Activated CD8-positive, alpha-beta T cell treated with anti-CD3 and anti-CD28 coated beads, Interleukin-2, amount 10 ng/mL, durations not matched to agents 7 days and 5 days (primary cell): Measurements from ENCODE around the gene E2F3. TPM values are rescaled to one million over a fixed set of nuclear protein-coding genes. Genes with fewer than 3 reads are reported as not detected.

ENCODE experiments used
- ATAC-seq: fragments of 150-1000 bp; cut with Tn5 transposase; one replicate; pipeline ENCODE4 v1.10.0; 2021; ENCODE audit warnings: moderate library complexity
- CTCF ChIA-PET: fragments of 350-600 bp; sonication (Branson Sonifier 250); formaldehyde crosslinking; loops from one replicate; lab custom pipeline; 2021; ENCODE audit warnings: antibody characterized with exemption; lab: Charles Lee
- POLR2A ChIA-PET: fragments of 350-600 bp; sonication (Branson Sonifier 250); formaldehyde crosslinking; loops from one replicate; lab custom pipeline; 2021; ENCODE audit warnings: antibody characterized with exemption; lab: Charles Lee
- DNase-seq: peaks from one replicate; pipeline ENCODE4 v3.0.0-alpha.2; 2020
- H3K27ac Mint-ChIP-seq: one replicate; pipeline ENCODE4 v1.8.0; 2021; ENCODE audit warnings: mild to moderate bottlenecking, mixed read lengths
- H3K27me3 Mint-ChIP-seq: one replicate; pipeline ENCODE4 v1.8.0; 2021; ENCODE audit warnings: low read depth, mixed read lengths
- H3K36me3 Mint-ChIP-seq: one replicate; pipeline ENCODE4 v1.8.0; 2021; ENCODE audit warnings: low read depth, mixed read lengths
- H3K4me1 Mint-ChIP-seq: one replicate; pipeline ENCODE4 v1.8.0; 2021; ENCODE audit warnings: low read depth, mixed read lengths
- H3K4me3 Mint-ChIP-seq: one replicate; pipeline ENCODE4 v1.8.0; 2021; ENCODE audit warnings: mild to moderate bottlenecking, mixed read lengths
- H3K9me3 Mint-ChIP-seq: one replicate; pipeline ENCODE4 v1.8.0; 2022; ENCODE audit warnings: mixed read lengths; ENCODE audit not compliant: insufficient read depth
- total RNA-seq, 2 experiments: library from RNA; stranded (reverse); gene quantifications; one replicate each; pipeline ENCODE4 v1.2.3, GENCODE V29; 2021

The E2F3 gene
- total RNA-seq, 2 experiments from 2014 or later = 26.7 to 27.4 TPM

- Mint-ChIP-seq H3K27ac (peak overlapping the region; percentile 98), H3K36me3 (peaks cover 31% of the 10 kb centered on the region), H3K9me3 (no peaks in the 10 kb centered on the region), H3K4me3 (peak overlapping the region; percentile 86), H3K4me1 (peaks cover 46% of the 10 kb centered on the region), H3K27me3 (no peaks in the 10 kb centered on the region)
- ATAC-seq = no peak
- ChIA-PET CTCF (interaction anchor here (3.5 kb wide), 2 partner anchors 84 to 125 kb away, joined by 43 to 45 read pairs; no protein-coding TSS in a partner anchor), POLR2A (interaction anchor here (0.5 to 5.7 kb wide), 20 partner anchors 10 to 200 kb away, joined by 3 to 166 read pairs (median 4); partner anchors contain the start of gene CDKAL1)
- DNase-seq = peak; percentile 52
Observed at GRCh38 chr6:20402342-20403069, 827 bp downstream of the E2F3 start.

DNA sequence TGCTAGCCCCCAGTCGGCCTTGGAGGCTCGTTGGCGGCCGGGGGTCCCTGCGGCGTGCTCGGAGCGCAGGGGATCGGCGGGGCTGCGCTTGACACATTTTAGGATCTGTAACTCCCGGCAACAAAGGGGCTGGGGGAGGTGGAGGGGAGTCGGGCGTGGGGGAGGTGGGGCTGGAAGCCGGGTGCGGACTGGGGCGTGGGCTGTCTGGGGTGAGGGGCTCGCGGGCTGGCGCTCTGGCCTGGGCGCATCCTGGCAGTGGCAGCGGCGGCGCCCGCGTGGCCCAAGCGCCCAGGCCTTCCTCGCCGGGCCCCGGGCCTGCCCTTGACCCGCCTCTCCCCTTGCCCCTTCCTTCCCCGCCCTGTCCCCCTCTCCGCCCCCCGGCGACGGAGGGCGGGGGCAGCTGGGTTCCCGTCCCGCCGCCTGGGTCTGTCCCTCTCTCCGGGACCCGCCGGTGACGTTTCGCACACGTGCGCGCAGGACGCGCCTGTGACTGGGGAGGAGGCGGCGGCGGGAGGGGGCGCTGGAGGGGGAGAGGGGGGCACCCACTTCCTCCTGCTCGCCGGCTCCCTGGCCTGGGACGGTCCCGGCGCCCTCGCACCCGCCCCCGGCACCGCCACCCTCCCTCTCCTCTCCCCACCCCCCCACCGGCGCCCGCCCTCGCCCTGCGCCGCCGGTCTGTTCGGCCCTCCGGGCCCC, 1.5 kb downstream of the E2F3 start:
- ATAC-seq (peak; percentile 57), DNase-seq (peak; percentile 94)
- Mint-ChIP-seq H3K4me3 (peak overlapping the region; percentile 97), H3K9me3 (no peaks in the 10 kb centered on the region), H3K27me3 (no peaks in the 10 kb centered on the region), H3K4me1 (peaks cover 51% of the 10 kb centered on the region), H3K36me3 (peaks cover 36% of the 10 kb centered on the region), H3K27ac (peak overlapping the region; percentile 97)
- ChIA-PET CTCF (interaction anchor here (1.1 to 3.5 kb wide), 9 partner anchors 9 to 134 kb away, joined by 3 to 45 read pairs (median 10); no protein-coding TSS in a partner anchor), POLR2A (interaction anchor here (0.6 to 3.8 kb wide), 16 partner anchors 11 to 200 kb away, joined by 3 to 166 read pairs (median 4); partner anchors contain the start of gene CDKAL1)

GRCh38 chr6:20403766-20404640, 2.3 kb downstream of the E2F3 start:
- ChIA-PET POLR2A (interaction anchor here (0.6 to 3.8 kb wide), 20 partner anchors 10 to 192 kb away, joined by 3 to 166 read pairs (median 4); partner anchors contain the start of genes CDKAL1 and MBOAT1), CTCF (interaction anchor here (0.6 to 3.5 kb wide), 47 partner anchors 10 to 1190 kb away, joined by 3 to 45 read pairs (median 5); partner anchors contain the start of genes CDKAL1 and SOX4)
- H3K4me1 Mint-ChIP-seq = peaks cover 55% of the 10 kb centered on the region
- peak overlapping the region; percentile 97 for H3K4me3 Mint-ChIP-seq
- H3K9me3 Mint-ChIP-seq = no peaks in the 10 kb centered on the region
- DNase-seq = peak; percentile 85
- peak overlapping the region; percentile 97 for H3K27ac Mint-ChIP-seq
- H3K27me3 Mint-ChIP-seq = no peaks in the 10 kb centered on the region
- peaks cover 37% of the 10 kb centered on the region for H3K36me3 Mint-ChIP-seq
- peak; percentile 5 for ATAC-seq

- peak overlapping the region; percentile 97 for H3K4me3 Mint-ChIP-seq
- DNase-seq (peak; percentile 86), ATAC-seq (peak; percentile 20)
- H3K27ac Mint-ChIP-seq = peak overlapping the region; percentile 97
- H3K9me3 Mint-ChIP-seq = no peaks in the 10 kb centered on the region
- no peaks in the 10 kb centered on the region for H3K27me3 Mint-ChIP-seq
- H3K4me1 Mint-ChIP-seq = peaks cover 56% of the 10 kb centered on the region
- H3K36me3 Mint-ChIP-seq = peaks cover 38% of the 10 kb centered on the region
- ChIA-PET CTCF (interaction anchor here (0.6 to 3.5 kb wide), 49 partner anchors 9 to 1189 kb away, joined by 3 to 45 read pairs (median 4); partner anchors contain the start of genes CDKAL1 and SOX4), POLR2A (interaction anchor here (0.6 to 3.8 kb wide), 17 partner anchors 9 to 192 kb away, joined by 3 to 166 read pairs (median 4); partner anchors contain the start of genes CDKAL1 and MBOAT1)
Observed at GRCh38 chr6:20404641-20405032, 3.0 kb downstream of the E2F3 start.

- CTCF ChIA-PET = interaction anchor here (1.1 kb wide), 1 partner anchor 119 kb away, joined by 4 read pairs; no protein-coding TSS in a partner anchor
- H3K27me3 Mint-ChIP-seq = no peaks in the 10 kb centered on the region
Observed at GRCh38 chr6:20408851-20409250, 7.2 kb downstream of the E2F3 start.

GRCh38 chr6:20409427-20409971, 7.8 kb downstream of the E2F3 start:
- POLR2A ChIA-PET = interaction anchor here (1.9 kb wide), 1 partner anchor 90 kb away, joined by 7 read pairs; no protein-coding TSS in a partner anchor
- H3K27ac Mint-ChIP-seq = peak overlapping the region; percentile 61
- no peaks in the 10 kb centered on the region for H3K27me3 Mint-ChIP-seq
- H3K9me3 Mint-ChIP-seq = no peaks in the 10 kb centered on the region
- peaks cover 79% of the 10 kb centered on the region for H3K4me1 Mint-ChIP-seq
- H3K4me3 Mint-ChIP-seq = peak overlapping the region; percentile 48
- H3K36me3 Mint-ChIP-seq = peaks cover 66% of the 10 kb centered on the region
- DNase-seq (no peak), ATAC-seq (peak; percentile 56)
- CTCF ChIA-PET = interaction anchor here (1.1 kb wide), 1 partner anchor 118 kb away, joined by 4 read pairs; no protein-coding TSS in a partner anchor

More at GRCh38 chr6:20408851-20409250, 7.2 kb downstream of the E2F3 start:
- Mint-ChIP-seq H3K4me3 (no peak overlapping the region), H3K9me3 (no peaks in the 10 kb centered on the region), H3K27ac (no peak overlapping the region), H3K4me1 (peaks cover 78% of the 10 kb centered on the region), H3K36me3 (peaks cover 66% of the 10 kb centered on the region)
- POLR2A ChIA-PET = no interaction called here
- ATAC-seq (no peak), DNase-seq (no peak)

DNA sequence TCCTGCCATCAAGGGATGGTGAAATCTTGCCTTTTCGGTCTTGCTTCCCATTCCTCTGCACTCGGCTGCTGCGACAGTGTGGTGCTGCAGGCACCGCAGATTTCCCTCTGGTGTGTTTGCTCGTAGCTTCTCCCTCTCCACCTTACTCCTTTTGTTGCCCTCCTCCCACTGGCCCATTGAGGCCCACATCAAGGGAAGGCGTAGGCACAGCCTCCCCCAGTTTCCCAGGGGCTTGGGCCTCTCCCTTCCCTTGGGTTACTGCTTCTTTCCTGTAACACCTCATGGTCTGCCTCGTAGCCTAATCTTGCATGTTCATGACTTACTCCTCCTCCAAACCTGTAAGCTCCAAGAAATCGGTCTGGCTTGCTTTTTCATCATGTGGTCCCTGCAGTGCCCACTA, 9.9 kb downstream of the E2F3 start:
- no peak overlapping the region for H3K4me3 Mint-ChIP-seq
- no peaks in the 10 kb centered on the region for H3K27me3 Mint-ChIP-seq
- ATAC-seq = no peak
- peak overlapping the region; percentile 66 for H3K27ac Mint-ChIP-seq
- CTCF ChIA-PET = interaction anchor here (1.0 to 1.5 kb wide), 2 partner anchors 116 to 285 kb away, joined by 3 to 5 read pairs; no protein-coding TSS in a partner anchor
- no peak for DNase-seq
- no peaks in the 10 kb centered on the region for H3K9me3 Mint-ChIP-seq
- H3K36me3 Mint-ChIP-seq = peaks cover 58% of the 10 kb centered on the region
- POLR2A ChIA-PET = no interaction called here
- peaks cover 87% of the 10 kb centered on the region for H3K4me1 Mint-ChIP-seq

DNA sequence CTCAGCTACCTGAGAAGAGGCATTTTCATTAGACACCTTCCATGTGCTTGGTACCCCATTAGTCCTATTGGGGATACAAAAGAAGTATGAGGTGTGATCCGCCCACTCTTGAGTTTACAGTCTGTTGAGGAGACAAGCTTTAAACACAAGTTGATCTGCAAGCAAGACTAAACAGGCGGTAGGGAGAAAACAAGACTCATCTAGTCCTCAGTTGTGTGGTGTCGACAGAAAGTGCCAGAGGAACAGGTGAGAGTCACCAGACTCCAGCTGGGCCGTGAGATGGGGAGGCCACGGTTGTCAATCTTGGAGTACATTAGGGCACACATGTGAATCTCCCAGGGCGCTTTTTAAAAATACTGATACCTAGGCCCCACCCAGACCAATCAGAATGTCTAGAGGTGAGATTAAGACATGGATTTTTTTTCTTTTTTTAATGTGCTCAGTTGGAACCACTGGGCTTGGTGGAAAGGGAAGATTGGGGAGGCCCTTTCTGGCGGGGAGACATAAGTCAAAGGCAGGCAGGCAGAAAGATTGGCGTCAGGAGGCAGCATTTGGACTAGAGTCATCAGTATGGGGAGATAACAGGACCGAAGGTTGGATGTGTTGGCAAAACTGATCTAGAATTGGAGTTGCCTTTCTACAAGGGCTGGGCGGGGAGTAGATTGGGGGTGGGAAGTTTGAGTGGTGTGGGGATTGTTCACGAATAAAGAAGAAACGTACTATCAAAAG, 10.4 kb downstream of the E2F3 start:
- peaks cover 54% of the 10 kb centered on the region for H3K36me3 Mint-ChIP-seq
- no peaks in the 10 kb centered on the region for H3K9me3 Mint-ChIP-seq
- H3K4me3 Mint-ChIP-seq = no peak overlapping the region

GRCh38 chr6:20412682-20413073, 11.0 kb downstream of the E2F3 start:
- Mint-ChIP-seq H3K27ac (no peak overlapping the region), H3K4me1 (peaks cover 84% of the 10 kb centered on the region)

More for the DNA sequence above, 10.4 kb downstream of the E2F3 start:
- ChIA-PET POLR2A (no interaction called here), CTCF (interaction anchor here (1.0 to 1.5 kb wide), 2 partner anchors 116 to 285 kb away, joined by 3 to 5 read pairs; no protein-coding TSS in a partner anchor)
- no peak for ATAC-seq
- no peak for DNase-seq
- Mint-ChIP-seq H3K27me3 (no peaks in the 10 kb centered on the region), H3K4me1 (peaks cover 87% of the 10 kb centered on the region), H3K27ac (no peak overlapping the region)

DNA sequence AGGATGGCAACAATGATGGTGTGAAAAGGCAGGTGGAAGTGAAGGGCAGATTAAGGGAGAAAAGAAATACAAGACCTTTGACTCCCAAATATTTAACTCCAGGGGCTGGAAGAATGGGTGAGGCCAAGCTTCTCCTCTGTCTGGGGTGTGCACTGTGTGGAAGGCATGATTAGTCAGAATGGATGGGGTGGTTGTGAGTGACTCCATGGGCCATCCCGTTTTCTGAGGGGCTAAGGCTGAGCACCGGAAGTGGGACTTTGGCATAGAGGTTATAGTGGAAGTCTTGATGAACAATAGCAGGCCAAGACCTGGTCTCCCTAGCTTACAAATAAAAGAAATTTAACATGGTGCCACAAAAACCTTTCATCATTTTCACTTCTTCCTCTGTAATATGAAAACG, 12.1 kb downstream of the E2F3 start:
- CTCF ChIA-PET = interaction anchor here (1.4 to 1.5 kb wide), 2 partner anchors 9 to 114 kb away, joined by 5 to 7 read pairs; no protein-coding TSS in a partner anchor
- no peak for ATAC-seq
- POLR2A ChIA-PET = interaction anchor here (0.8 to 1.6 kb wide), 2 partner anchors 9 to 94 kb away, joined by 3 to 7 read pairs; no protein-coding TSS in a partner anchor
- H3K4me1 Mint-ChIP-seq = peaks cover 83% of the 10 kb centered on the region
- H3K36me3 Mint-ChIP-seq = peaks cover 46% of the 10 kb centered on the region
- DNase-seq = no peak
- H3K27me3 Mint-ChIP-seq = no peaks in the 10 kb centered on the region
- H3K4me3 Mint-ChIP-seq = no peak overlapping the region
- no peaks in the 10 kb centered on the region for H3K9me3 Mint-ChIP-seq
- no peak overlapping the region for H3K27ac Mint-ChIP-seq

More at GRCh38 chr6:20412682-20413073, 11.0 kb downstream of the E2F3 start:
- no peaks in the 10 kb centered on the region for H3K9me3 Mint-ChIP-seq
- no peak for ATAC-seq
- no peaks in the 10 kb centered on the region for H3K27me3 Mint-ChIP-seq
- H3K36me3 Mint-ChIP-seq = peaks cover 48% of the 10 kb centered on the region
- ChIA-PET POLR2A (no interaction called here), CTCF (no interaction called here)
- no peak for DNase-seq
- H3K4me3 Mint-ChIP-seq = no peak overlapping the region
